ENCODE results near the gene TMEM179B.
A peak's percentile ranks its signal among the peaks of the same experiment; 100 is the strongest.
"Not testable (repeated sequence)": the region's sequence is repeated elsewhere in the genome, so short reads cannot be mapped to it uniquely, and the experiment has no call there.

TMEM179B gene

DNA sequence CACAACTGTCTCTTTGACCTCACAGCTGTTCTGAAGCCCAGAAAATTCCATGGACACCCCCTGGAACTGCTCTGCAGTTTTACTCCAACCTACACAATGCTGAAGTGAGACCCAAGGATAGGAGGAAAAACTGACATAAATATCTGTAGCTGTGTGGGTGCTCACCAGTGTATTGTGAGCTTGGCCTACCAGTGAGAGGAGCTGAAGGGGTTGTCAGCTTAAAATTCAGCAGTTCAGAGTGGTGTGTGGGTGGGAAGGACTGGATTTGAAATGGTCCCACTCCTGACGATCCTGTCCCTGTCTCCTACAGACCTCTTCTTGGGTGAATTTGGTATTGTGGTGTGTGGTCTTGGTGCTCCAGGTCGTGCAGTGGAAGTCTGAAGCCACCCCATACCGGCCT, 2.4 kb downstream of the TMEM179B start:
- DNase-seq (ENCODE audit: low spot score), result no peak

- DNase-seq (ENCODE audit: low spot score), result peak; percentile 80
These were observed 4.4 kb downstream of the TMEM179B start, which contains the start of gene TMEM223 for GRCh38 chr11:62791501-62792201. Gene TMEM223 (minus strand): TSS chr11:62792006. CDS start chr11:62791994, 12 bp downstream.

DNA sequence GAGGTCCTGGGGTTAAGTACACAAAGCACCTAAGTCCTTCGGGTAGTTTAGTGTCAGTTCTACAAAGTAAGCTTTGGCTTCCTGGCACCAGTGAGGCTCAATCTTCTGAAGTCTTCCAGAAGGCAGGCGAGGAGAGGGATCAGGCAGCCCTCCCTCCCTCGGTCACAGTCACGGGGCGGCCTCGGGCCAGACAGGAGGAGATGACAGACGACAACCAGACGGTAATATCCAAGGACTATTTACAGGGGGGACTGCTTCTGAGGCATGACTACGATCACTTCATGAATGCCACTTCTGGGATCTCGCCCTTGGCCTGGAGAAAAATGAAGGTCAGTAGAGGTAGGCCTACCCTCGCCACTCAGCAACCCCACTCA, 5.0 kb downstream of the TMEM179B start:
- no peak for DNase-seq (ENCODE audit: low spot score)

GRCh38 chr11:62794201-62794775, 7.1 kb downstream of the TMEM179B start:
- no peak for DNase-seq (ENCODE audit: low spot score)

DNA sequence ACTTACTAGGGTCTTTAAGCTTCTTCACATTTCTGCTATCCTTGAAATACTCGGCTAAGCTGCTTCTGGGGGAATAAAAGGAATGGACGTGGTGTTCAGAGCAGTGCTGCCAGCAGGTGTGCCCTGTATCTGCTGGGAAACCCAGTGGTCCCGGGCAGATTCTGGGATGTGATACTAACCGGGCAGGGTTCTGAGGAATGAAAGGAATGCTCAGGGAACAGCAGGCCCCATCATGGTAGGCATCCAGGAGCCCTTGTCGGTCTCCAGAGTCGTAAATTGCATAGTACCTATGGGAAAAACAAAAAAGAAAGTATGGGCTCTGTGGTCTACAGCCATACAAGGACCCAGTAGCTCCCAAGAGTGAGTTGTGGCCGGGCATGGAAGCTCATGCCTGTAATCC, 9.1 kb downstream of the TMEM179B start:
- DNase-seq (ENCODE audit: low spot score), result no peak

GRCh38 chr11:62799486-62799885, 12.3 kb downstream of the TMEM179B start:
- DNase-seq (ENCODE audit: low spot score), result no peak

GRCh38 chr11:62801071-62801470, 13.9 kb downstream of the TMEM179B start:
- DNase-seq (ENCODE audit: low spot score), result no peak

DNA sequence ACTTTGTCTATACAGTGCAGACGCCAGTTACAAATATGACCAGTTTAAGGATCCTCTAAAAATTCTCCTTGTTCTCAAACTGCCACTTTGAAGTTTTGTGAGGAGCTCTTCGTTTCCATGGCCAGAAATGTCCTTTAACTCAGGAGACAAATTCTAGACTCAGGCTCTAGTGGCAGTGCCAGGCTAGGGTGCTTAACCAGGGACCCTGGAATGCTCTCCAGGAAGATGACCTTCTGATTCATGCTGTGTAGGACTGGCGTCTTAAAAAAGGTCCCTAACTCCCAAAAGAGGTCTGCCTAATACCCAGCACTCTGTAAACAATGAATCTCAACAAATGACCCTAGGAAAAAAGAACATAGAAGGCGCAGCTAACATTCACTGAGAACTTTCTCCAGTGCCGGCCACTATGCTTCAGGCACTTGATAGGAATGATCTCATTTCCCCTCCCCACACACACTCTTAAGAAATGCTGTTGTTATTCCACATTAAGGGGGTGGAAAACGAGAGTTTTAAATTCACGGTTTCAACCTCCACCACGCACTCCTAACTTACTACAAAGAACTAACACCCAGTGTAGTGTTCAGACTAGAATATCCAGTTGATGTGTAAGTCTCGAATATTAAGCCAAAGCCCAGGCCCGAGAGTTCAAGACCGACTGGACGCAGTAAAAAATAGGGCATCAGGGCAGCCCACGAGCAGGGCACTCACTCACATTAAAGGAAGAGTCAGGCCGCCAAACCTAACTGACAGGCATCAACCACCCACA, 17.3 kb downstream of the TMEM179B start:
- no peak for DNase-seq (ENCODE audit: low spot score)

DNA sequence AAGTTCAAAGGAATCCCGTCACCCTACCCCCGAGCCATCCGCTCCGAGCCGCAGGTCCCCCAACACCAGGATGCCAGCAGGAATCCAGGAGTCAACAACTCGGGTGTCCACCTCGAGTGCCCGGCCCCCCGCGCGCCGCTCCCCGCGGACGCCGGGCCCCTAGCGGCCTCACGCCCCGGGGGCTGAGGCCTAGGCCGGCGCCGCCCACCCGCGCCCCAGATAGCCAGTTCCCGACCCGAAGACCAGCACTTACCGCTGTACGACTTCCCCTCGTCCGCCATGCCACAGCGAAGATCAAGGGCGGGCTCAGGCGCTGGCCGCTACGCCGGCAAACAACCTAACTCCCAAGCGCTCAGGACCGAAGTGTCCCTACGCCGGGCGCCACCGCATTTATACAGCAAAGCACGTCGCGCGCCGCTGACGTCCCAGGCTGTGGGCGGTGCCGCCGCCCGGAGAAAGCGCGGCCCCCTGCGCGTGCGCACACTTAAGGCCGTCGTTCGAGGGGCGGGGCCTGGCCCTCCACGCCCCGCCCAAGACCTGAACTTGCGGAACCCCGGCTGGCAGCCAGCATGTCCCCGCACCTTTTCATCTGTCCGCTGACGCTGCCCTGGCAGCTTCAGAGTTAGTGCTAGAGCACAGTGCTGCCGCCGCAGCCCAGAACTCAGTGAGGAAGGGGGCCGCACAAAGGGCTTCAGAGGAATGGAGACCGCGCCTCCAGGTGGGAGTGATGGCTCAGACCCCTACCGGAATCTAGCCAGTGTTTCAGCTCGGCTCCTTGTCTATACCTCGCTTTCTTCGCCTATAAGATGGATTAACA, 18.1 kb downstream of the TMEM179B start, which contains the start of gene NXF1:
NXF1 (minus strand) TSS at position 365 of the 817 bp plus-strand sequence; CDS start at position 281, 84 bp downstream.
- DNase-seq (ENCODE audit: low spot score), result peak; percentile 94

GRCh38 chr11:62805961-62806441, 18.8 kb downstream of the TMEM179B start:
- peak; percentile 48 for DNase-seq (ENCODE audit: low spot score)

DNA sequence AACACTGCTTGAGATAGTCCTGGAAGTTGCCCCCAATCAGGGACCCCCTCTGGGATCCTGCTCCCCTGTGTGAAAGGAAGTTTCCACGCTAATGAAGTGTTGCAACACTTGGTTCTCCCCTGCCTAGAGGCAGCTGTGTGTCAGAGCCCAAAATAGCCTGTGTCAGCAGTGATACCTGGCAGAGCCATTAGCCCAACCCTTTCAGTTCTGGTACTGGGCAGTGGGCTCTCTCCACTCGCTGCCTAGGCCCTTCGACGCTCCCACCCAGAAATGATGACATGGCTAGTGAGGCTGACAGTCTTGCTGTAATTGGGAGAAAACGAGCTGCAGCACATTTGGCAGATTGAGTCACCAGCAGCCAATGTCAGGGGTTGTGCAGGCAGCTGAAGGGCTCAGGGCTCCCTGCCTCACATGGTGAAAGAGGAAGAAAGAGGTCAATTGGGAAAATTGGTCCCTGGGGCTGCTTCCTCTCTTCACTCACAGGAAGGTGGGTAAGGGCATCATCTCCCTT, 19.5 kb downstream of the TMEM179B start:
- DNase-seq (ENCODE audit: low spot score), result no peak

DNA sequence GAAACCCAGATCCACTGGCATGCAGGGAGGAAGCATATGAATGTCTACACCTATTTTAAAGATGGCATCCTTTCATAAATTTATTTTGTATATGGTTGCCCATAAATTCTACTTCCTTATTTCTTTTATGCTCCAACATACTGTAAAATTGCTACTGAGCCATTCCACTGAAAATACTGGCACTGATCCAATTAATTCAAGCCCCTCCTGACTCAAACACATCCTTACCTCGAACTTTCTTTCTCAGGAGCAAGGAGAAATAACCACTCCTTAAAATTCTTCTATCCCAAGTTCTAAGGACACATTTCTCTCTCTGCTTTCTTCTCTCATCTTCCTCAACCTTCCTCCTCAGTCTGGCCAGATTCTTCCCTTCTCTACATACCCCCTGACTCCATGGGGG, 23.5 kb downstream of the TMEM179B start:
- DNase-seq (ENCODE audit: low spot score), result no peak

- DNase-seq (ENCODE audit: low spot score), result no peak
These were observed 24.5 kb downstream of the TMEM179B start for GRCh38 chr11:62811659-62812058.

GRCh38 chr11:62816557-62816956, 29.4 kb downstream of the TMEM179B start:
- DNase-seq (ENCODE audit: low spot score), result no peak

- no peak for DNase-seq (ENCODE audit: low spot score)
These were observed 29.9 kb downstream of the TMEM179B start for GRCh38 chr11:62817129-62817528.

- no peak for DNase-seq (ENCODE audit: low spot score)
These were observed 36.5 kb downstream of the TMEM179B start for GRCh38 chr11:62823677-62824076.

GRCh38 chr11:62828130-62828529, 40.9 kb downstream of the TMEM179B start:
- not testable (repeated sequence) for DNase-seq (ENCODE audit: low spot score)

- DNase-seq (ENCODE audit: low spot score), result no peak
These were observed 43.8 kb downstream of the TMEM179B start for GRCh38 chr11:62830904-62831519.

DNA sequence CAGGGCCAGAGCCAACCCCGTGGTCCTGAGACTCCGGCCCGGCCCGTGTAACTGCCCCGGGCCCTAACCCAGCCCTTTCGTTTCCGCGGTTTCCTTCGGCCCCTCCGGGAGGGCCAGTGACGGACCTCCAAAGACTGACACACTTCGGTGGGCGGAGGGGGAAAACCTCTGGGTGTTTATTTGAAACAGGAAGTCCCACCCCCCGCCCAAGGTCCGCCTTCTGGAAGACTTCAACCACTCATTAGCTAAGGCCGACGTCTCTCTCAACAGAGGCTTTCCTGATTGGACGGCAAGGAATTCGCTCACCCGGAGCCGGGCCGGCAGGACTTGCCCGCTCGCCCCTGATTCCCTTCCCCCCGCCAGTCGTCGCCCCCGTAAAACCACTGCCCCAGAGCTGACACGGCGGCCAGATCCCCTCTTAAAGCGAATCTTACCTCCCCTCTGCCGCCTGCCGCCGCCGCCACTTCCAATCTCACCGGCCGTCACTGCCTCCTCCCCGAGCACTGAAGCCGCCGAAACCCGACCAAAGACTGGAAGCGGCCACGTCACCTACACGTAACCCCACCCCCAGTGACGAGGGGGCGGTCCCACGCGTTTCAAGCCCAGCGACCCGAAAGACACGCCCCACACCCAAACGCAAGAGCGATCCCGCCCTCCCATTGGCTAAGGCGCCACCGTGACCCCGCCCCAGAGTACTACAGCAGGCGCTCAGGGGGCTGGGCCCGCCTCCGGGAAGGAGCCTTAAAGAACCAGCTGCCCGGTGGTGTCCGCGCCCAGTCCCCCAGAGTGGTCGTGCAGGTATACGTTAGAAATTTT, 44.5 kb downstream of the TMEM179B start, which contains the start of gene STX5:
STX5 (minus strand) TSS at position 532 of the 816 bp plus-strand sequence. CDS start 808 bp downstream, outside the sequence.
- peak; percentile 98 for DNase-seq (ENCODE audit: low spot score)
